ENCODE results near the gene ZDHHC18.

- TF ChIP-seq CTCF (conservative IDR thresholded peaks at IDR 0.05; ENCODE audit: low read length) (no peak), EZH2phosphoT487 (IDR thresholded peaks at IDR 0.05; ENCODE audit: borderline replicate concordance, low read depth, low read length) (no peak)
Measured at GRCh38 chr1:26900815-26901511, 74.5 kb downstream of the ZDHHC18 start.

All from OCI-LY7 (cell line).